Activated CD8-positive, alpha-beta T cell treated with anti-CD3 and anti-CD28 coated beads for 36 hours (primary cell): ENCODE results near the gene ORMDL1. TPM values are rescaled to one million over a fixed set of nuclear protein-coding genes. Genes with fewer than 3 reads are reported as not detected.

Experiments used
- ATAC-seq: fragments of 200-7000 bp; cut with Tn5 transposase; one replicate; pipeline ENCODE4 v1.10.0; 2021; ENCODE audit warnings: mild to moderate bottlenecking, moderate library complexity
- CTCF ChIA-PET: fragments of 350-600 bp; sonication (Branson Sonifier 250); formaldehyde crosslinking; loops from one replicate; lab custom pipeline; 2021; ENCODE audit warnings: antibody characterized with exemption; lab: Charles Lee
- POLR2A ChIA-PET: fragments of 350-600 bp; sonication (Branson Sonifier 250); formaldehyde crosslinking; loops from one replicate; lab custom pipeline; 2021; ENCODE audit warnings: antibody characterized with exemption; lab: Charles Lee
- DNase-seq: peaks from one replicate; pipeline ENCODE4 v3.0.0-alpha.2; 2020
- H3K27ac Mint-ChIP-seq: one replicate; pipeline ENCODE4 v1.8.0; 2021; ENCODE audit warnings: mild to moderate bottlenecking, mixed read lengths
- H3K27me3 Mint-ChIP-seq: one replicate; pipeline ENCODE4 v1.8.0; 2021; ENCODE audit warnings: mixed read lengths
- H3K36me3 Mint-ChIP-seq: one replicate; pipeline ENCODE4 v1.8.0; 2021; ENCODE audit warnings: low read depth, mixed read lengths
- H3K4me1 Mint-ChIP-seq: one replicate; pipeline ENCODE4 v1.8.0; 2021; ENCODE audit warnings: low read depth, mixed read lengths
- H3K4me3 Mint-ChIP-seq: one replicate; pipeline ENCODE4 v1.8.0; 2021; ENCODE audit warnings: mild to moderate bottlenecking, moderate library complexity, mixed read lengths
- H3K9me3 Mint-ChIP-seq: one replicate; pipeline ENCODE4 v1.8.0; 2021; ENCODE audit warnings: mixed read lengths
- CTCF ChIP-seq: fragments of 200-600 bp; IDR thresholded peaks from one replicate; pipeline ENCODE4 v1.8.0; 2022; ENCODE audit warnings: antibody characterized with exemption, mild to moderate bottlenecking
- intact Hi-C: fragments of 100-400 bp; cut with micrococcal nuclease; formaldehyde crosslinking; loops from one replicate; pipeline ENCODE4 v1.10.0; 2022
- total RNA-seq, 2 experiments: library from RNA; stranded (reverse); gene quantifications; one replicate each; pipeline ENCODE4 v1.2.3, GENCODE V29; 2021

ORMDL1 gene
- total RNA-seq, 2 experiments from 2014 or later, result 48.2 to 53.7 TPM

- intact Hi-C loops, result no loop called here
- ChIA-PET POLR2A (no interaction called here), CTCF (no interaction called here)
- H3K27me3 Mint-ChIP-seq, result no peaks in the 10 kb centered on the region
- H3K27ac Mint-ChIP-seq, result no peak overlapping the region
- H3K4me3 Mint-ChIP-seq, result no peak overlapping the region
- H3K36me3 Mint-ChIP-seq, result no peaks in the 10 kb centered on the region
- no peak for DNase-seq
- H3K9me3 Mint-ChIP-seq, result no peaks in the 10 kb centered on the region
- no peak for ATAC-seq
- TF ChIP-seq CTCF, result no peak
- H3K4me1 Mint-ChIP-seq, result peaks cover 9% of the 10 kb centered on the region
Observed at GRCh38 chr2:189726849-189727248, 57.3 kb downstream of the ORMDL1 start.

- CTCF ChIA-PET, result no interaction called here
- DNase-seq, result no peak
- Mint-ChIP-seq H3K27ac (no peak overlapping the region), H3K4me3 (no peak overlapping the region), H3K9me3 (no peaks in the 10 kb centered on the region), H3K27me3 (no peaks in the 10 kb centered on the region), H3K4me1 (peaks cover 9% of the 10 kb centered on the region), H3K36me3 (no peaks in the 10 kb centered on the region)
- POLR2A ChIA-PET, result interaction anchor here (0.8 kb wide), 1 partner anchor 87 kb away, joined by 3 read pairs; no protein-coding TSS in a partner anchor
- intact Hi-C loops, result no loop called here
- ATAC-seq, result no peak
- no peak for TF ChIP-seq CTCF
Observed at GRCh38 chr2:189726271-189726670, 57.9 kb downstream of the ORMDL1 start.

GRCh38 chr2:189723192-189723591, 60.9 kb downstream of the ORMDL1 start:
- no peak for TF ChIP-seq CTCF
- Mint-ChIP-seq H3K4me3 (no peak overlapping the region), H3K4me1 (peaks cover 9% of the 10 kb centered on the region), H3K9me3 (no peaks in the 10 kb centered on the region), H3K27ac (no peak overlapping the region), H3K27me3 (no peaks in the 10 kb centered on the region), H3K36me3 (no peaks in the 10 kb centered on the region)
- POLR2A ChIA-PET, result interaction anchor here (1.9 kb wide), 1 partner anchor 39 kb away, joined by 4 read pairs; the partner anchor contains the start of gene OSGEPL1
- ATAC-seq (peak; percentile 60), DNase-seq (no peak)
- CTCF ChIA-PET, result interaction anchor here (1.6 to 2.6 kb wide), 2 partner anchors 40 to 62 kb away, joined by 9 to 10 read pairs; partner anchors contain the start of genes ASNSD1 and OSGEPL1
- intact Hi-C loops, result no loop called here

Other genes with a start within 250 kb of the ORMDL1 start
- gene SLC40A1, start 203.6 kb downstream of the ORMDL1 start, total RNA-seq, result 1 to 10 TPM; 1.2 to 1.5 TPM
- 10 to 100 TPM; 41.0 to 43.2 TPM for gene ASNSD1, start 122.9 kb downstream of the ORMDL1 start, total RNA-seq
- 1 to 10 TPM; 3.5 to 3.6 TPM for gene ANKAR, start 109.7 kb downstream of the ORMDL1 start, total RNA-seq
- gene OSGEPL1, start 21.5 kb downstream of the ORMDL1 start, total RNA-seq, result 10 to 100 TPM; 14.7 to 16.2 TPM
- gene PMS1, start 111 bp upstream of the ORMDL1 start, total RNA-seq, result 10 to 100 TPM; 44.3 to 58.5 TPM